Parathyroid adenoma (tissue), 2 donors: Measurements from ENCODE around the gene ZNF808.
"Not testable (repeated sequence)": the region's sequence is repeated elsewhere in the genome, so short reads cannot be mapped to it uniquely, and the experiment has no call there.

Experiments used
- H2AFZ ChIP-seq: fragments of 300-600 bp; sonication (generic); one replicate; pipeline ENCODE4 v1.7.0; 2017; ENCODE audit warnings: antibody characterized with exemption, mild to moderate bottlenecking
- H3K27ac ChIP-seq: fragments of 300-600 bp; sonication (generic); one replicate; pipeline ENCODE4 v1.7.0; 2017
- H3K27me3 ChIP-seq: fragments of 300-600 bp; sonication (generic); one replicate; pipeline ENCODE4 v1.7.0; 2017; ENCODE audit warnings: low read length; ENCODE audit not compliant: control insufficient read depth, insufficient read depth
- H3K36me3 ChIP-seq: fragments of 300-600 bp; sonication (generic); one replicate; pipeline ENCODE4 v1.7.0; 2017; ENCODE audit warnings: low read length; ENCODE audit not compliant: control insufficient read depth, insufficient read depth
- H3K4me1 ChIP-seq: fragments of 300-600 bp; sonication (generic); one replicate; pipeline ENCODE4 v1.7.0; 2017; ENCODE audit warnings: control low read depth
- H3K4me2 ChIP-seq: fragments of 300-600 bp; sonication (generic); one replicate; pipeline ENCODE4 v1.7.0; 2017; ENCODE audit warnings: low read length
- H3K4me3 ChIP-seq: fragments of 300-600 bp; sonication (generic); one replicate; pipeline ENCODE4 v1.7.0; 2017; ENCODE audit warnings: low read depth, low read length
- H3K79me2 ChIP-seq: fragments of 300-600 bp; sonication (generic); one replicate; pipeline ENCODE4 v1.7.0; 2017; ENCODE audit warnings: control low read depth
- H3K9ac ChIP-seq: fragments of 300-600 bp; sonication (generic); one replicate; pipeline ENCODE4 v1.7.0; 2017; ENCODE audit warnings: mild to moderate bottlenecking
- H3K9me3 ChIP-seq: fragments of 300-600 bp; sonication (generic); one replicate; pipeline ENCODE4 v1.7.0; 2017; ENCODE audit warnings: low read length; ENCODE audit not compliant: control insufficient read depth
- CTCF ChIP-seq: fragments of 300-600 bp; sonication (generic); IDR thresholded peaks from one replicate; pipeline ENCODE4 v1.7.0; 2017; ENCODE audit warnings: antibody characterized with exemption, mild to moderate bottlenecking
- donor health status: primary hyperparathyroidism.

The ZNF808 gene

GRCh38 chr19:52584736-52585440, 57.4 kb downstream of the ZNF808 start:
- no peak overlapping the region for H2AFZ ChIP-seq
- no peak for TF ChIP-seq CTCF
- H3K9me3 ChIP-seq = no peaks in the 10 kb centered on the region
- no peak overlapping the region for H3K9ac ChIP-seq
- H3K4me2 ChIP-seq = no peak overlapping the region
- H3K27me3 ChIP-seq = no peaks in the 10 kb centered on the region
- H3K79me2 ChIP-seq = no peaks in the 10 kb centered on the region
- H3K4me1 ChIP-seq = no peaks in the 10 kb centered on the region
- H3K27ac ChIP-seq = no peak overlapping the region
- no peak overlapping the region for H3K4me3 ChIP-seq
- H3K36me3 ChIP-seq = no peaks in the 10 kb centered on the region

- no peak overlapping the region for H3K4me3 ChIP-seq
- no peak overlapping the region for H3K27ac ChIP-seq
- no peak overlapping the region for H3K4me2 ChIP-seq
- H3K9me3 ChIP-seq = no peaks in the 10 kb centered on the region
- H3K36me3 ChIP-seq = no peaks in the 10 kb centered on the region
- H3K27me3 ChIP-seq = no peaks in the 10 kb centered on the region
- TF ChIP-seq CTCF = no peak
- no peak overlapping the region for H3K9ac ChIP-seq
- no peaks in the 10 kb centered on the region for H3K79me2 ChIP-seq
- no peaks in the 10 kb centered on the region for H3K4me1 ChIP-seq
- H2AFZ ChIP-seq = no peak overlapping the region
Measured at GRCh38 chr19:52585604-52586003, 58.1 kb downstream of the ZNF808 start.

GRCh38 chr19:52590728-52591127, 63.3 kb downstream of the ZNF808 start:
- H3K36me3 ChIP-seq = no peaks in the 10 kb centered on the region
- TF ChIP-seq CTCF = no peak
- no peak overlapping the region for H3K27ac ChIP-seq
- no peaks in the 10 kb centered on the region for H3K79me2 ChIP-seq
- H3K4me1 ChIP-seq = no peaks in the 10 kb centered on the region
- no peaks in the 10 kb centered on the region for H3K9me3 ChIP-seq
- H3K27me3 ChIP-seq = no peaks in the 10 kb centered on the region
- H2AFZ ChIP-seq = no peak overlapping the region
- H3K4me2 ChIP-seq = no peak overlapping the region
- H3K9ac ChIP-seq = no peak overlapping the region
- H3K4me3 ChIP-seq = no peak overlapping the region

- H3K27ac ChIP-seq = no peak overlapping the region
- no peak overlapping the region for H3K4me2 ChIP-seq
- no peaks in the 10 kb centered on the region for H3K27me3 ChIP-seq
- H3K4me3 ChIP-seq = no peak overlapping the region
- no peaks in the 10 kb centered on the region for H3K9me3 ChIP-seq
- no peak for TF ChIP-seq CTCF
- H2AFZ ChIP-seq = no peak overlapping the region
- no peaks in the 10 kb centered on the region for H3K36me3 ChIP-seq
- no peak overlapping the region for H3K9ac ChIP-seq
- no peaks in the 10 kb centered on the region for H3K4me1 ChIP-seq
- no peaks in the 10 kb centered on the region for H3K79me2 ChIP-seq
Measured at GRCh38 chr19:52592301-52592700, 64.8 kb downstream of the ZNF808 start.

GRCh38 chr19:52593441-52593840, 66.0 kb downstream of the ZNF808 start:
- H3K4me2 ChIP-seq, H3K4me3 ChIP-seq, H3K27me3 ChIP-seq, H3K79me2 ChIP-seq, H3K9ac ChIP-seq, H3K4me1 ChIP-seq, H3K36me3 ChIP-seq, H3K9me3 ChIP-seq, H2AFZ ChIP-seq, H3K27ac ChIP-seq: not testable (repeated sequence)
